Suprapubic skin (tissue), 4 donors: ENCODE measurements around the gene KLHL29.

Experiments
- EP300 ChIP-seq: sonication (generic); formaldehyde crosslinking; IDR thresholded peaks from one replicate; pipeline ENCODE4 v1.6.1; 2017; ENCODE audit warnings: antibody characterized with exemption
- POLR2AphosphoS5 ChIP-seq, 3 donors: sonication (generic); formaldehyde crosslinking; IDR thresholded peaks; one replicate each; pipeline ENCODE4 v1.6.1; 2017; ENCODE audit warnings: antibody characterized with exemption in 3 of 3
- TF ChIP-seq, protein P1 (sequence below), 2 donors: fragments of 200-600 bp in 1 of 2; fragments of 450-650 bp in 1 of 2; sonication (generic) in 1 of 2; IDR thresholded peaks; one replicate each; pipeline ENCODE4 v1.5.1; 2016 to 2019; ENCODE audit warnings: antibody characterized with exemption in 2 of 2, mild to moderate bottlenecking in 1 of 2, moderate library complexity in 1 of 2

GRCh38 chr2:23495661-23496114, 110.7 kb downstream of the KLHL29 start:
- TF ChIP-seq, protein P1, sequence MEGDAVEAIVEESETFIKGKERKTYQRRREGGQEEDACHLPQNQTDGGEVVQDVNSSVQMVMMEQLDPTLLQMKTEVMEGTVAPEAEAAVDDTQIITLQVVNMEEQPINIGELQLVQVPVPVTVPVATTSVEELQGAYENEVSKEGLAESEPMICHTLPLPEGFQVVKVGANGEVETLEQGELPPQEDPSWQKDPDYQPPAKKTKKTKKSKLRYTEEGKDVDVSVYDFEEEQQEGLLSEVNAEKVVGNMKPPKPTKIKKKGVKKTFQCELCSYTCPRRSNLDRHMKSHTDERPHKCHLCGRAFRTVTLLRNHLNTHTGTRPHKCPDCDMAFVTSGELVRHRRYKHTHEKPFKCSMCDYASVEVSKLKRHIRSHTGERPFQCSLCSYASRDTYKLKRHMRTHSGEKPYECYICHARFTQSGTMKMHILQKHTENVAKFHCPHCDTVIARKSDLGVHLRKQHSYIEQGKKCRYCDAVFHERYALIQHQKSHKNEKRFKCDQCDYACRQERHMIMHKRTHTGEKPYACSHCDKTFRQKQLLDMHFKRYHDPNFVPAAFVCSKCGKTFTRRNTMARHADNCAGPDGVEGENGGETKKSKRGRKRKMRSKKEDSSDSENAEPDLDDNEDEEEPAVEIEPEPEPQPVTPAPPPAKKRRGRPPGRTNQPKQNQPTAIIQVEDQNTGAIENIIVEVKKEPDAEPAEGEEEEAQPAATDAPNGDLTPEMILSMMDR (IDR thresholded peaks at IDR 0.05), result no peak
- TF ChIP-seq POLR2AphosphoS5 (IDR thresholded peaks at IDR 0.05) (no peak), EP300 (no peak)
